ENCODE measurements around the gene LINC00305. TPM values are rescaled to one million over a fixed set of nuclear protein-coding genes. Genes with fewer than 3 reads are reported as not detected.
A peak's percentile ranks its signal among the peaks of the same experiment; 100 is the strongest.

The LINC00305 gene
- total and polyA plus RNA-seq, 2 donors from 2014 or later, result not detected

DNA sequence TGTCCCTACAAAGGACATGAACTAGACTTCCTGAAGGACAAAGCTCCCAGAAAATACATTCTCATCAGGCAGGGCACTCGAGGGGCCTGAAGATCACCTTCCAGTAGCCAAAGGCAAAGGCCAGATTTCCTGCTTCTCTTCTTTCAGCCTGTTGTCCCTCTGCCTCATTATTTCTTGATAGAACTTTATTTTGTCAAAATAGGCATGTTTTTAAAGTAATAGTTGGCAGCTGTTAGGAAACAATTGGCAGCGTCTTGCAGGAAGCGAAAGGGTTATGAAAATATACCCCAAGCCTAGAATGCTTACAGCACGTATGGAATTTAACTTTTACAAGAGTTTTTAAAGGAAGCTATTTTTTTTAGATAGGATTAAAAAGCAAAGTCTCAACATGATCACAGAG lies 74.9 kb downstream of the LINC00305 start:
- Histone ChIP-seq H3K27me3 (ENCODE audit: control insufficient read depth, insufficient read depth, low read length) (no peaks in the 10 kb centered on the region), H3K27ac (ENCODE audit: low read depth in 2 of 2, low read length in 2 of 2) (no peak overlapping the region), H3K36me3 (ENCODE audit: control insufficient read depth in 2 of 3, insufficient read depth in 3 of 3, low read length in 3 of 3) (no peaks in the 10 kb centered on the region), H3K9ac (ENCODE audit: low read length in 3 of 3) (no peak overlapping the region), H3K4me1 (ENCODE audit: control insufficient read depth in 2 of 3, insufficient read depth in 2 of 3, low read depth in 1 of 3, low read length in 3 of 3) (no peaks in the 10 kb centered on the region), H3K9me3 (ENCODE audit: control insufficient read depth in 2 of 3, insufficient read depth in 1 of 3, low read length in 3 of 3) (no peaks in the 10 kb centered on the region), H3K4me3 (ENCODE audit: low read length in 3 of 3) (no peak overlapping the region)
- TF ChIP-seq, protein P1, sequence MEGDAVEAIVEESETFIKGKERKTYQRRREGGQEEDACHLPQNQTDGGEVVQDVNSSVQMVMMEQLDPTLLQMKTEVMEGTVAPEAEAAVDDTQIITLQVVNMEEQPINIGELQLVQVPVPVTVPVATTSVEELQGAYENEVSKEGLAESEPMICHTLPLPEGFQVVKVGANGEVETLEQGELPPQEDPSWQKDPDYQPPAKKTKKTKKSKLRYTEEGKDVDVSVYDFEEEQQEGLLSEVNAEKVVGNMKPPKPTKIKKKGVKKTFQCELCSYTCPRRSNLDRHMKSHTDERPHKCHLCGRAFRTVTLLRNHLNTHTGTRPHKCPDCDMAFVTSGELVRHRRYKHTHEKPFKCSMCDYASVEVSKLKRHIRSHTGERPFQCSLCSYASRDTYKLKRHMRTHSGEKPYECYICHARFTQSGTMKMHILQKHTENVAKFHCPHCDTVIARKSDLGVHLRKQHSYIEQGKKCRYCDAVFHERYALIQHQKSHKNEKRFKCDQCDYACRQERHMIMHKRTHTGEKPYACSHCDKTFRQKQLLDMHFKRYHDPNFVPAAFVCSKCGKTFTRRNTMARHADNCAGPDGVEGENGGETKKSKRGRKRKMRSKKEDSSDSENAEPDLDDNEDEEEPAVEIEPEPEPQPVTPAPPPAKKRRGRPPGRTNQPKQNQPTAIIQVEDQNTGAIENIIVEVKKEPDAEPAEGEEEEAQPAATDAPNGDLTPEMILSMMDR (IDR thresholded peaks at IDR 0.05; ENCODE audit: borderline replicate concordance, extremely low read depth, insufficient read depth), result no peak
- intact Hi-C loops (cut with DNase I), result no loop called here
- no peak for FAIRE-seq
- DNase-seq, result peak in 2 of 5 donors; percentile 25 to 56

DNA sequence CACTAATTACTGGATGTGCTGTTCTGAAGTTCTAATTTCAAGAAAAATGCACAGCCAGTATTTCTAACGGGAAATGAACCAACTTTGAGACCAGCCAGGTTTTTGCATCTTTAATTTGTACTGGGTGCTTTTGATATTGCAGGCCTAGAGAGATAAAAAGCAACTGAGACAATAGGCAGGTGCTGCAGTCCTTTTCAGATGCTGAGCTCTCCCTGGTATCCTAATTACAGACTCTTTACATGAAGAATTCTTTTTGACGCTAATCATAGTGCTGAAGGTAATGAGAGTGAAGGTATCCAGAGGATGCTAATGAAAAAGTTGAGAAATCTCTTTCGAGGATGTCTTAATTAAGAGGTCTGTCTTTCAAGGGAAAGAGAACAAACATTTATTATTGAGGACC lies 93.9 kb downstream of the LINC00305 start:
- Histone ChIP-seq H3K9ac (ENCODE audit: low read length in 3 of 3) (no peak overlapping the region), H3K36me3 (ENCODE audit: control insufficient read depth in 2 of 3, insufficient read depth in 3 of 3, low read length in 3 of 3) (no peaks in the 10 kb centered on the region), H3K4me3 (ENCODE audit: low read length in 3 of 3) (no peak overlapping the region), H3K27ac (ENCODE audit: low read depth in 2 of 2, low read length in 2 of 2) (no peak overlapping the region), H3K9me3 (ENCODE audit: control insufficient read depth in 2 of 3, insufficient read depth in 1 of 3, low read length in 3 of 3) (no peaks in the 10 kb centered on the region), H3K4me1 (ENCODE audit: control insufficient read depth in 2 of 3, insufficient read depth in 2 of 3, low read depth in 1 of 3, low read length in 3 of 3) (no peaks in the 10 kb centered on the region), H3K27me3 (ENCODE audit: control insufficient read depth, insufficient read depth, low read length) (no peaks in the 10 kb centered on the region)
- no peak for DNase-seq
- intact Hi-C loops (cut with DNase I), result no loop called here
- FAIRE-seq, result no peak
- TF ChIP-seq, protein P1 (IDR thresholded peaks at IDR 0.05; ENCODE audit: borderline replicate concordance, extremely low read depth, insufficient read depth), result no peak

GRCh38 chr18:64053246-64053645 lies 95.6 kb downstream of the LINC00305 start:
- TF ChIP-seq, protein P1 (IDR thresholded peaks at IDR 0.05; ENCODE audit: borderline replicate concordance, extremely low read depth, insufficient read depth), result no peak
- no peaks in the 10 kb centered on the region for H3K27me3 ChIP-seq (ENCODE audit: control insufficient read depth, insufficient read depth, low read length)
- intact Hi-C loops (cut with DNase I), result no loop called here
- H3K36me3 ChIP-seq (ENCODE audit: control insufficient read depth in 2 of 3, insufficient read depth in 3 of 3, low read length in 3 of 3), result no peaks in the 10 kb centered on the region
- no peak overlapping the region for H3K9ac ChIP-seq (ENCODE audit: low read length in 3 of 3)
- FAIRE-seq (no peak), DNase-seq (no peak)
- no peak overlapping the region for H3K27ac ChIP-seq (ENCODE audit: low read depth in 2 of 2, low read length in 2 of 2)
- H3K9me3 ChIP-seq (ENCODE audit: control insufficient read depth in 2 of 3, insufficient read depth in 1 of 3, low read length in 3 of 3), result no peaks in the 10 kb centered on the region
- H3K4me3 ChIP-seq (ENCODE audit: low read length in 3 of 3), result no peak overlapping the region
- no peaks in the 10 kb centered on the region for H3K4me1 ChIP-seq (ENCODE audit: control insufficient read depth in 2 of 3, insufficient read depth in 2 of 3, low read depth in 1 of 3, low read length in 3 of 3)

DNA sequence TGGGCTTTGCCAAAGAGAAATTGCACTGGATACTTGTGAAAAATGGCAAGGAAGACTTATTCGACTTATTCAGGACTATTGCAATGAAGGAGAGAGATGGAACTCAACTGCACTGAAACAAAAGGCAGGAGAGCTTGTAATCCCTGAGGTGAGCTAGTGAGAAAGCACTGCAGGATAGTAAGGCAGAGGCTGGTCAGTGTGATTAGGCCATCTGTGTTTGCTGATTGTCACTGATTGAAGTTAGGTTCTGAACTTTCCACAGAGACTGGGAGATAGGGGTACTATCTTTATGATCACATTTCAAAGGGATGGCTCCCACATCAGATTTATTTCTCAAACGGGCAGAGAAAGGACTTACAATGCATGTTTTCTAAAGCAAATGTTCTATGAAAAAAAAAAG lies 96.1 kb downstream of the LINC00305 start:
- H3K9ac ChIP-seq (ENCODE audit: low read length in 3 of 3), result no peak overlapping the region
- TF ChIP-seq, protein P1 (IDR thresholded peaks at IDR 0.05; ENCODE audit: borderline replicate concordance, extremely low read depth, insufficient read depth), result no peak
- FAIRE-seq, result no peak
- no peaks in the 10 kb centered on the region for H3K36me3 ChIP-seq (ENCODE audit: control insufficient read depth in 2 of 3, insufficient read depth in 3 of 3, low read length in 3 of 3)
- no peak for DNase-seq
- no peak overlapping the region for H3K4me3 ChIP-seq (ENCODE audit: low read length in 3 of 3)
- no peaks in the 10 kb centered on the region for H3K27me3 ChIP-seq (ENCODE audit: control insufficient read depth, insufficient read depth, low read length)
- intact Hi-C loops (cut with DNase I), result no loop called here
- H3K9me3 ChIP-seq (ENCODE audit: control insufficient read depth in 2 of 3, insufficient read depth in 1 of 3, low read length in 3 of 3), result no peaks in the 10 kb centered on the region
- no peak overlapping the region for H3K27ac ChIP-seq (ENCODE audit: low read depth in 2 of 2, low read length in 2 of 2)
- no peaks in the 10 kb centered on the region for H3K4me1 ChIP-seq (ENCODE audit: control insufficient read depth in 2 of 3, insufficient read depth in 2 of 3, low read depth in 1 of 3, low read length in 3 of 3)
